ENCODE data around the gene NGFR. TPM values are rescaled to one million over a fixed set of nuclear protein-coding genes. Genes with fewer than 3 reads are reported as not detected.

NGFR gene
- total RNA-seq, 1 experiment from 2014 or later, result not detected

- BruUV-seq (replicated peaks), result no TSS peak
- Histone ChIP-seq H3K9me2 (replicated peaks; ENCODE audit: low read length) (no peaks in the 10 kb centered on the region), H3K4me2 (ENCODE audit: low read length) (no peak overlapping the region), H3K9ac (ENCODE audit: low read length) (no peak overlapping the region), H3F3A (ENCODE audit: low read length, unreplicated experiment) (no peaks in the 10 kb centered on the region), H3K36me3 (ENCODE audit: low read depth, low read length) (no peaks in the 10 kb centered on the region), H3K79me2 (ENCODE audit: low read length) (no peaks in the 10 kb centered on the region), H2AFZ (ENCODE audit: low read length) (no peak overlapping the region), H3K27ac (ENCODE audit: low read length) (no peak overlapping the region), H3K4me1 (ENCODE audit: insufficient read depth, low read length) (no peaks in the 10 kb centered on the region), H3K4me3 (ENCODE audit: low read length) (no peak overlapping the region), H3K9me3 (ENCODE audit: low read length) (no peaks in the 10 kb centered on the region), H3K27me3 (ENCODE audit: low read length) (peaks cover 40% of the 10 kb centered on the region), H4K20me1 (ENCODE audit: low read length) (no peaks in the 10 kb centered on the region)
- CTCF ChIA-PET, result no interaction called here
- no peak for DNase-seq
- POLR2A ChIA-PET (ENCODE audit: unreplicated experiment), result no interaction called here
- TF ChIP-seq EZH2 (IDR thresholded peaks at IDR 0.05; ENCODE audit: low read length, unreplicated experiment) (no peak), CTCF (conservative IDR thresholded peaks at IDR 0.05; ENCODE audit: low read depth, low read length) (no peak), EZH2phosphoT487 (IDR thresholded peaks at IDR 0.05; ENCODE audit: borderline replicate concordance, low read length) (no peak)
- ATAC-seq, result no peak
- intact Hi-C loops (cut with micrococcal nuclease), result no loop called here
Observed at GRCh38 chr17:49471089-49471683, 23.9 kb upstream of the NGFR start.

GRCh38 chr17:49471769-49472168, 23.3 kb upstream of the NGFR start:
- POLR2A ChIA-PET (ENCODE audit: unreplicated experiment), result no interaction called here
- TF ChIP-seq EZH2 (IDR thresholded peaks at IDR 0.05; ENCODE audit: low read length, unreplicated experiment) (no peak), CTCF (conservative IDR thresholded peaks at IDR 0.05; ENCODE audit: low read depth, low read length) (no peak), EZH2phosphoT487 (IDR thresholded peaks at IDR 0.05; ENCODE audit: borderline replicate concordance, low read length) (no peak)
- no TSS peak for BruUV-seq (replicated peaks)
- intact Hi-C loops (cut with micrococcal nuclease), result no loop called here
- H2AFZ ChIP-seq (ENCODE audit: low read length), result no peak overlapping the region
- H3K4me3 ChIP-seq (ENCODE audit: low read length), result no peak overlapping the region
- no peaks in the 10 kb centered on the region for H4K20me1 ChIP-seq (ENCODE audit: low read length)
- H3K9me2 ChIP-seq (replicated peaks; ENCODE audit: low read length), result no peaks in the 10 kb centered on the region
- ATAC-seq, result no peak
- H3K79me2 ChIP-seq (ENCODE audit: low read length), result no peaks in the 10 kb centered on the region
- no peaks in the 10 kb centered on the region for H3K36me3 ChIP-seq (ENCODE audit: low read depth, low read length)
- H3F3A ChIP-seq (ENCODE audit: low read length, unreplicated experiment), result no peaks in the 10 kb centered on the region
- H3K4me1 ChIP-seq (ENCODE audit: insufficient read depth, low read length), result no peaks in the 10 kb centered on the region
- CTCF ChIA-PET, result no interaction called here
- peaks cover 34% of the 10 kb centered on the region for H3K27me3 ChIP-seq (ENCODE audit: low read length)
- H3K9me3 ChIP-seq (ENCODE audit: low read length), result no peaks in the 10 kb centered on the region
- no peak overlapping the region for H3K27ac ChIP-seq (ENCODE audit: low read length)
- no peak for DNase-seq
- H3K9ac ChIP-seq (ENCODE audit: low read length), result no peak overlapping the region
- H3K4me2 ChIP-seq (ENCODE audit: low read length), result no peak overlapping the region

GRCh38 chr17:49472527-49472926, 22.6 kb upstream of the NGFR start:
- Histone ChIP-seq H3K4me2 (ENCODE audit: low read length) (no peak overlapping the region), H3K36me3 (ENCODE audit: low read depth, low read length) (no peaks in the 10 kb centered on the region), H3K79me2 (ENCODE audit: low read length) (no peaks in the 10 kb centered on the region), H3K27ac (ENCODE audit: low read length) (no peak overlapping the region), H3K9me3 (ENCODE audit: low read length) (no peaks in the 10 kb centered on the region), H3F3A (ENCODE audit: low read length, unreplicated experiment) (no peaks in the 10 kb centered on the region), H3K9ac (ENCODE audit: low read length) (no peak overlapping the region), H4K20me1 (ENCODE audit: low read length) (no peaks in the 10 kb centered on the region), H3K4me1 (ENCODE audit: insufficient read depth, low read length) (no peaks in the 10 kb centered on the region), H2AFZ (ENCODE audit: low read length) (no peak overlapping the region), H3K9me2 (replicated peaks; ENCODE audit: low read length) (no peaks in the 10 kb centered on the region), H3K27me3 (ENCODE audit: low read length) (peaks cover 39% of the 10 kb centered on the region), H3K4me3 (ENCODE audit: low read length) (no peak overlapping the region)
- no TSS peak for BruUV-seq (replicated peaks)
- intact Hi-C loops (cut with micrococcal nuclease), result no loop called here
- ChIA-PET CTCF (no interaction called here), POLR2A (ENCODE audit: unreplicated experiment) (interaction anchor here (0.7 kb wide), 1 partner anchor 9 kb away, joined by 3 read pairs; no protein-coding TSS in a partner anchor)
- TF ChIP-seq EZH2 (IDR thresholded peaks at IDR 0.05; ENCODE audit: low read length, unreplicated experiment) (no peak), CTCF (conservative IDR thresholded peaks at IDR 0.05; ENCODE audit: low read depth, low read length) (no peak), EZH2phosphoT487 (IDR thresholded peaks at IDR 0.05; ENCODE audit: borderline replicate concordance, low read length) (no peak)
- ATAC-seq (no peak), DNase-seq (no peak)
